C4-2B (cell line): ENCODE data around the gene TNFAIP1.

Experiments
- H3K27ac ChIP-seq: fragments of 450-650 bp; 2 replicates; pipeline ENCODE4 v1.5.1; 2017
- CTCF ChIP-seq: fragments of 450-650 bp; conservative IDR thresholded peaks from 2 replicates; pipeline ENCODE4 v1.5.1; 2017; ENCODE audit warnings: mild to moderate bottlenecking
- ZFX ChIP-seq: fragments of 450-650 bp; IDR thresholded peaks from 2 replicates; pipeline ENCODE4 v1.6.1; 2017

Gene TNFAIP1

GRCh38 chr17:28372945-28373274, 37.3 kb downstream of the TNFAIP1 start:
- H3K27ac ChIP-seq: no peak overlapping the region

GRCh38 chr17:28379814-28380801, 44.5 kb downstream of the TNFAIP1 start:
- TF ChIP-seq ZFX (no peak), CTCF (no peak)
- H3K27ac ChIP-seq: peak overlapping the region; percentile 61

More at GRCh38 chr17:28372945-28373274, 37.3 kb downstream of the TNFAIP1 start:
- TF ChIP-seq CTCF: no peak
- TF ChIP-seq ZFX: no peak

GRCh38 chr17:28381141-28381825, 45.7 kb downstream of the TNFAIP1 start:
- TF ChIP-seq CTCF: no peak
- no peak for TF ChIP-seq ZFX
- H3K27ac ChIP-seq: peak overlapping the region; percentile 61

- TF ChIP-seq CTCF (no peak), ZFX (no peak)
- H3K27ac ChIP-seq: peak overlapping the region; percentile 84
These were observed 48.9 kb downstream of the TNFAIP1 start for GRCh38 chr17:28384281-28385036.

- peak overlapping the region; percentile 84 for H3K27ac ChIP-seq
- TF ChIP-seq CTCF (no peak), ZFX (peak; percentile 82)
These were observed 49.5 kb downstream of the TNFAIP1 start for GRCh38 chr17:28385037-28385400.

- peak overlapping the region; percentile 84 for H3K27ac ChIP-seq
- TF ChIP-seq ZFX (no peak), CTCF (no peak)
These were observed 49.8 kb downstream of the TNFAIP1 start for GRCh38 chr17:28385406-28385805.
